ENCODE results near the gene USP17L22.
"Not testable (repeated sequence)": the region's sequence is repeated elsewhere in the genome, so short reads cannot be mapped to it uniquely, and the experiment has no call there.

- TF ChIP-seq CTCF (conservative IDR thresholded peaks at IDR 0.05 in 1 of 2, IDR thresholded peaks at IDR 0.05 in 1 of 2; ENCODE audit: low read depth in 1 of 2, low read length in 2 of 2); EZH2 (IDR thresholded peaks at IDR 0.05; ENCODE audit: low read length, missing control alignments): not testable (repeated sequence)
Observed at GRCh38 chr4:9271719-9272118, 4.3 kb downstream of the USP17L22 start.

Measured in fibroblast of lung (primary cell).